Muscle layer of duodenum (tissue), 2 donors: Measurements from ENCODE around the gene HSPB6.

Experiments
- H3K27ac ChIP-seq: one replicate; pipeline ENCODE4 v1.7.0; 2013; ENCODE audit warnings: mild to moderate bottlenecking, low read length
- H3K27me3 ChIP-seq: one replicate; pipeline ENCODE4 v1.7.0; 2013; ENCODE audit warnings: low read depth, mild to moderate bottlenecking, control low read depth, low read length
- H3K36me3 ChIP-seq, 2 donors: one replicate each; pipeline ENCODE4 v1.7.0; 2013; ENCODE audit warnings: low read length in 2 of 2, control low read depth in 1 of 2, mild to moderate bottlenecking in 1 of 2; ENCODE audit not compliant: insufficient read depth in 2 of 2, control insufficient read depth in 1 of 2
- H3K4me1 ChIP-seq, 2 donors: one replicate each; pipeline ENCODE4 v1.7.0; 2013; ENCODE audit warnings: low read length in 2 of 2, mild to moderate bottlenecking in 2 of 2, control low read depth in 1 of 2, moderate library complexity in 1 of 2; ENCODE audit not compliant: insufficient read depth in 2 of 2, control insufficient read depth in 1 of 2
- H3K4me3 ChIP-seq, 2 donors: one replicate each; pipeline ENCODE4 v1.7.0; 2013; ENCODE audit warnings: low read length in 2 of 2, low read depth in 1 of 2, mild to moderate bottlenecking in 1 of 2
- H3K9me3 ChIP-seq, 2 donors: one replicate each; pipeline ENCODE4 v1.7.0; 2013; ENCODE audit warnings: low read length in 2 of 2, control low read depth in 1 of 2, mild to moderate bottlenecking in 1 of 2; ENCODE audit not compliant: control insufficient read depth in 1 of 2
- donor health status: healthy.

HSPB6 gene

GRCh38 chr19:35783469-35784434 is 26.9 kb upstream of the HSPB6 start:
- Histone ChIP-seq H3K36me3 (peaks cover 7 to 28% of the 10 kb centered on the region in 2 donors), H3K27ac (no peak overlapping the region), H3K27me3 (no peaks in the 10 kb centered on the region), H3K4me1 (no peaks in the 10 kb centered on the region), H3K4me3 (no peak overlapping the region), H3K9me3 (no peaks in the 10 kb centered on the region)

GRCh38 chr19:35782589-35782988 is 25.8 kb upstream of the HSPB6 start:
- no peak overlapping the region for H3K27ac ChIP-seq
- H3K9me3 ChIP-seq = no peaks in the 10 kb centered on the region
- no peaks in the 10 kb centered on the region for H3K27me3 ChIP-seq
- H3K4me1 ChIP-seq = no peaks in the 10 kb centered on the region
- peaks cover 7 to 28% of the 10 kb centered on the region in 2 donors for H3K36me3 ChIP-seq
- no peak overlapping the region for H3K4me3 ChIP-seq

- Histone ChIP-seq H3K27ac (no peak overlapping the region), H3K4me1 (peaks cover 0 to under 1% of the 10 kb centered on the region in 2 donors), H3K27me3 (no peaks in the 10 kb centered on the region), H3K9me3 (no peaks in the 10 kb centered on the region), H3K4me3 (no peak overlapping the region), H3K36me3 (peaks cover 7 to 28% of the 10 kb centered on the region in 2 donors)
These were observed 24.8 kb upstream of the HSPB6 start for GRCh38 chr19:35781650-35782049.

GRCh38 chr19:35780717-35781116 is 23.9 kb upstream of the HSPB6 start:
- H3K27ac ChIP-seq = no peak overlapping the region
- no peak overlapping the region for H3K4me3 ChIP-seq
- H3K36me3 ChIP-seq = peaks cover 7 to 28% of the 10 kb centered on the region in 2 donors
- H3K4me1 ChIP-seq = peaks cover 0 to 7% of the 10 kb centered on the region in 2 donors
- no peaks in the 10 kb centered on the region for H3K27me3 ChIP-seq
- no peaks in the 10 kb centered on the region for H3K9me3 ChIP-seq

GRCh38 chr19:35780058-35780457 is 23.2 kb upstream of the HSPB6 start:
- Histone ChIP-seq H3K27me3 (no peaks in the 10 kb centered on the region), H3K27ac (no peak overlapping the region), H3K4me3 (no peak overlapping the region), H3K4me1 (peaks cover 0 to 8% of the 10 kb centered on the region in 2 donors), H3K36me3 (peaks cover 7 to 24% of the 10 kb centered on the region in 2 donors), H3K9me3 (no peaks in the 10 kb centered on the region)

GRCh38 chr19:35779033-35779432 is 22.2 kb upstream of the HSPB6 start:
- H3K27ac ChIP-seq = no peak overlapping the region
- H3K4me3 ChIP-seq = no peak overlapping the region
- H3K4me1 ChIP-seq = peaks cover 4 to 13% of the 10 kb centered on the region in 2 donors
- H3K27me3 ChIP-seq = no peaks in the 10 kb centered on the region
- H3K36me3 ChIP-seq = peaks cover 7 to 21% of the 10 kb centered on the region in 2 donors
- no peaks in the 10 kb centered on the region for H3K9me3 ChIP-seq

GRCh38 chr19:35777961-35778360 is 21.1 kb upstream of the HSPB6 start:
- H3K27me3 ChIP-seq = no peaks in the 10 kb centered on the region
- no peaks in the 10 kb centered on the region for H3K9me3 ChIP-seq
- H3K27ac ChIP-seq = no peak overlapping the region
- peaks cover 6 to 17% of the 10 kb centered on the region in 2 donors for H3K36me3 ChIP-seq
- H3K4me3 ChIP-seq = no peak overlapping the region
- peaks cover 4 to 13% of the 10 kb centered on the region in 2 donors for H3K4me1 ChIP-seq

GRCh38 chr19:35777086-35777841 is 20.4 kb upstream of the HSPB6 start:
- Histone ChIP-seq H3K27ac (no peak overlapping the region), H3K36me3 (peaks cover 0 to 10% of the 10 kb centered on the region in 2 donors), H3K9me3 (no peaks in the 10 kb centered on the region), H3K4me1 (peaks cover 4 to 13% of the 10 kb centered on the region in 2 donors), H3K27me3 (no peaks in the 10 kb centered on the region), H3K4me3 (no peak overlapping the region)

- no peaks in the 10 kb centered on the region for H3K9me3 ChIP-seq
- peaks cover 4 to 13% of the 10 kb centered on the region in 2 donors for H3K4me1 ChIP-seq
- H3K4me3 ChIP-seq = peak overlapping the region; percentile 39 to 66
- H3K27me3 ChIP-seq = no peaks in the 10 kb centered on the region
- H3K27ac ChIP-seq = no peak overlapping the region
- H3K36me3 ChIP-seq = no peaks in the 10 kb centered on the region
These were observed 19.4 kb upstream of the HSPB6 start for GRCh38 chr19:35776102-35776788.

GRCh38 chr19:35775298-35776101 is 18.7 kb upstream of the HSPB6 start, which contains the start of gene ARHGAP33:
TSS of gene ARHGAP33 (plus strand) at chr19:35775564. CDS start at chr19:35775659, 95 bp downstream.
- Histone ChIP-seq H3K27me3 (no peaks in the 10 kb centered on the region), H3K4me3 (peak within 1 kb of the TSS; percentile 66), H3K36me3 (no peaks in the 10 kb centered on the region), H3K4me1 (peaks cover 4 to 13% of the 10 kb centered on the region in 2 donors), H3K27ac (no peak within 1 kb of the TSS), H3K9me3 (no peaks in the 10 kb centered on the region)
